Gastroesophageal sphincter (tissue), 4 donors: ENCODE results near the gene KRT3. TPM values are rescaled to one million over a fixed set of nuclear protein-coding genes. Genes with fewer than 3 reads are reported as not detected.

Experiments used
- ATAC-seq: fragments of 150-250 bp; one replicate; pipeline ENCODE4 v1.9.1; 2016; ENCODE audit warnings: mild to moderate bottlenecking, moderate library complexity
- H3K27ac ChIP-seq, 4 donors: fragments of 200-600 bp; sonication (generic) in 3 of 4; 1 replicate in 3 of 4; 2 replicates in 1 of 4; pipeline ENCODE4 v1.5.1; 2016 to 2019
- H3K27me3 ChIP-seq: fragments of 200-600 bp; sonication (generic); one replicate; pipeline ENCODE4 v1.5.1; 2019
- H3K36me3 ChIP-seq, 2 donors: fragments of 200-600 bp; sonication (generic); one replicate each; pipeline ENCODE4 v1.5.1; 2019; ENCODE audit warnings: control low read depth in 1 of 2
- H3K4me1 ChIP-seq, 3 donors: fragments of 200-600 bp; sonication (generic); 1 replicate in 2 of 3; 2 replicates in 1 of 3; pipeline ENCODE4 v1.5.1; 2016 to 2019; ENCODE audit warnings: control low read depth in 2 of 3
- H3K4me3 ChIP-seq, 2 donors: fragments of 200-600 bp; sonication (generic); one replicate each; pipeline ENCODE4 v1.5.1; 2019; ENCODE audit warnings: mild to moderate bottlenecking in 1 of 2, moderate library complexity in 1 of 2
- H3K9me3 ChIP-seq, 3 donors: fragments of 200-600 bp; sonication (generic); one replicate each; pipeline ENCODE4 v1.5.1; 2017 to 2019; ENCODE audit warnings: control low read depth in 2 of 3
- CTCF ChIP-seq, 4 experiments: fragments of 200-600 bp in 2 of 4; fragments of 450-650 bp in 2 of 4; sonication (generic) in 1 of 4; IDR thresholded peaks; one replicate each; pipeline ENCODE4 v1.5.1; 2017 to 2019; ENCODE audit warnings: antibody characterized with exemption in 4 of 4, mild to moderate bottlenecking in 2 of 4, moderate library complexity in 2 of 4
- EP300 ChIP-seq: sonication (generic); formaldehyde crosslinking; IDR thresholded peaks from one replicate; pipeline ENCODE4 v1.6.1; 2017; ENCODE audit warnings: antibody characterized with exemption, mild to moderate bottlenecking
- POLR2A ChIP-seq, 2 donors: fragments of 450-650 bp; IDR thresholded peaks; one replicate each; pipeline ENCODE4 v1.6.1; 2017; ENCODE audit warnings: antibody characterized with exemption in 2 of 2, mild to moderate bottlenecking in 2 of 2, moderate library complexity in 1 of 2
- POLR2AphosphoS5 ChIP-seq: sonication (generic); formaldehyde crosslinking; IDR thresholded peaks from one replicate; pipeline ENCODE4 v1.6.1; 2017; ENCODE audit warnings: antibody characterized with exemption
- WGBS, 2 donors: methylation state at CpG; one replicate each; pipeline ENCODE4 v1.1.5; 2018; ENCODE audit warnings: low coverage in 1 of 2; 5-methylcytosine and 5-hydroxymethylcytosine counted together
- total RNA-seq, 4 donors: library from RNA; depleted of rRNA; stranded (reverse); fragments of >200 nt; gene quantifications; one replicate each; pipeline ENCODE4 v1.1.0, GENCODE V29; 2016

KRT3 gene
- total RNA-seq, 4 donors from 2014 or later = not detected

GRCh38 chr12:52769354-52769753, 26.6 kb downstream of the KRT3 start:
- WGBS, 2 donors = 65% methylated on average over 2 of the region's 3 CpGs; no CpG with 5 or more reads in 1 of the 2 donors
- no peak for ATAC-seq
- no peak overlapping the region for H3K4me3 ChIP-seq

GRCh38 chr12:52768479-52769200, 27.3 kb downstream of the KRT3 start:
- Histone ChIP-seq H3K4me1 (no peaks in the 10 kb centered on the region), H3K4me3 (no peak overlapping the region), H3K27me3 (peaks cover 10% of the 10 kb centered on the region), H3K36me3 (no peaks in the 10 kb centered on the region), H3K27ac (no peak overlapping the region), H3K9me3 (no peaks in the 10 kb centered on the region)
- no peak for TF ChIP-seq EP300
- no peak for TF ChIP-seq POLR2A (IDR thresholded peaks at IDR 0.05)
- no peak for TF ChIP-seq CTCF (IDR thresholded peaks at IDR 0.05)
- TF ChIP-seq POLR2AphosphoS5 = no peak
- WGBS, 2 donors = 53 to 89% methylated on average over 3 to 4 of the region's 10 CpGs
- ATAC-seq = no peak

More at GRCh38 chr12:52769354-52769753, 26.6 kb downstream of the KRT3 start:
- Histone ChIP-seq H3K9me3 (no peaks in the 10 kb centered on the region), H3K27me3 (peaks cover 10% of the 10 kb centered on the region), H3K36me3 (no peaks in the 10 kb centered on the region), H3K4me1 (no peaks in the 10 kb centered on the region), H3K27ac (no peak overlapping the region)
- no peak for TF ChIP-seq EP300

GRCh38 chr12:52767427-52767826, 28.5 kb downstream of the KRT3 start:
- Histone ChIP-seq H3K4me3 (no peak overlapping the region), H3K27me3 (peaks cover 10% of the 10 kb centered on the region), H3K4me1 (no peaks in the 10 kb centered on the region), H3K27ac (no peak overlapping the region), H3K36me3 (no peaks in the 10 kb centered on the region), H3K9me3 (peaks cover 0 to 3% (median 0%) of the 10 kb centered on the region in 3 donors)
- no peak for TF ChIP-seq EP300
- TF ChIP-seq POLR2AphosphoS5 = no peak
- TF ChIP-seq CTCF (IDR thresholded peaks at IDR 0.05) = no peak
- no peak for TF ChIP-seq POLR2A (IDR thresholded peaks at IDR 0.05)
- WGBS, 2 donors = 23 to 77% methylated on average over 3 of the region's 3 CpGs
- no peak for ATAC-seq

- H3K36me3 ChIP-seq = no peaks in the 10 kb centered on the region
- no peak overlapping the region for H3K4me3 ChIP-seq
- no peak for ATAC-seq
- H3K27me3 ChIP-seq = peaks cover 10% of the 10 kb centered on the region
- no peaks in the 10 kb centered on the region for H3K4me1 ChIP-seq
- WGBS, 2 donors = 67 to 83% methylated on average over 1 of the region's 1 CpG
- no peak overlapping the region for H3K27ac ChIP-seq
- peaks cover 0 to 7% (median 0%) of the 10 kb centered on the region in 3 donors for H3K9me3 ChIP-seq
- TF ChIP-seq EP300 (no peak), CTCF (IDR thresholded peaks at IDR 0.05) (no peak), POLR2A (IDR thresholded peaks at IDR 0.05) (no peak)
These were observed 28.9 kb downstream of the KRT3 start for GRCh38 chr12:52767020-52767379.

- no peak overlapping the region for H3K27ac ChIP-seq
- H3K4me1 ChIP-seq = no peaks in the 10 kb centered on the region
- no peak for ATAC-seq
- H3K4me3 ChIP-seq = no peak overlapping the region
- no peaks in the 10 kb centered on the region for H3K36me3 ChIP-seq
- 89 to 96% methylated on average over 4 of the region's 5 CpGs for WGBS, 2 donors
- peaks cover 0 to 12% (median 0%) of the 10 kb centered on the region in 3 donors for H3K9me3 ChIP-seq
- peaks cover 10% of the 10 kb centered on the region for H3K27me3 ChIP-seq
- TF ChIP-seq POLR2A (IDR thresholded peaks at IDR 0.05) (no peak), CTCF (IDR thresholded peaks at IDR 0.05) (no peak)
These were observed 29.4 kb downstream of the KRT3 start for GRCh38 chr12:52766351-52767019.
